ENCODE data around the gene POU2F3.
A peak's percentile ranks its signal among the peaks of the same experiment; 100 is the strongest.

The POU2F3 gene

DNA sequence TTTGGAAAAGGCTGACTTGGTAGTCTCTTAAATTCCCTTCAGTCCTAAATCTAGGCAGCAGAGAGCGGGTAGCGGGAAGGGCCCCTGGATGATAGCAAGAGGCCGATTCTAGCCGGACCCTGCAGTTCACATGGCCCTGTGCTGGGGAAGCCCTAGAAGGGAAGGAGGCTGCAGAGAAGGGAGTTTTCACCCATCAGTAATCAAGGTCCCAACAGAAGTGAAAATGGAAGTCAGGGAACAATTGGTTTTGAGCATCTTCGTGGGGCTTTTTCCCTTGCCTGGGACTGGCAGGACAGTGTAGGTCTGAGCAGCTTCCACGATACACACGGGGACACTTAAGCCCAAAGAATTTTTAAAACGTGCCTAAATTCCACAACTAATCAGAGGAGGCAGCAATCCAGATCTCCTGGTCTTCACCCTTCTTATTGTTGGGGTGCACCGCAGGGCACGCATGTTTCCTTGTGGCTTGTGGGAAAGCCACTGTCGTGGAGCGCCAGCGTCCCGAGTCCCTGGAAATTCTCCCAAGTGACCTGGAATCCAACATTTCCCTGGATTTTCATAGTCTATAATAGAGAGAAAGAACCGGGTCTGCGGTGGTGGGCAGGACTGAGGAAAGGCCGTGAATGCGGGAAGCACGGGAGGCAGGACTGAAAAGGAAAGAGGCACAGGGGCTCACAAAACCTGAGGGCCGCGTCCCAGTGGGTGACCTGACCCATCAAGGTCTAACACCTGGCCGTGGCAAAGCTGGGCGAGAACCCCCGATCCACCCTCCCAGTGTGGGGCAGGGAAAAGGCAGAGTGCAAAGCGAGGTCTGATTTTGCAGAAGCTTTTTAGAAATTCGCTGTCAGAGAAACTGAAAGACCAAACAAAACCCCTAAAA, 30.0 kb upstream of the POU2F3 start:
- H3K4me2 ChIP-seq (ENCODE audit: low read depth, low read length), result peak overlapping the region; percentile 93
- H3K9me2 ChIP-seq (replicated peaks; ENCODE audit: insufficient read depth, low read length), result no peaks in the 10 kb centered on the region
- no peaks in the 10 kb centered on the region for H3K9me3 ChIP-seq (replicated peaks; ENCODE audit: insufficient read depth, low read length)
- peak overlapping the region; percentile 60; the same call in 1 of the 2 replicates for H3K27ac ChIP-seq (ENCODE audit: low read length)
- H3K4me1 ChIP-seq (ENCODE audit: low read length), result peaks cover 3% of the 10 kb centered on the region; the same call in 1 of the 2 replicates
- no peak for DNase-seq
- no peaks in the 10 kb centered on the region; the same call in 1 of the 2 replicates for H3K27me3 ChIP-seq (replicated peaks; ENCODE audit: insufficient read depth, low read length)
- H3K79me2 ChIP-seq (ENCODE audit: low read length), result peaks cover 9% of the 10 kb centered on the region; the same call in 1 of the 2 replicates
- no peaks in the 10 kb centered on the region for H4K20me1 ChIP-seq (ENCODE audit: insufficient read depth, low read length)
- H3K9ac ChIP-seq (ENCODE audit: low read length), result peak overlapping the region; percentile 72
- no peaks in the 10 kb centered on the region for H3K36me3 ChIP-seq (replicated peaks; ENCODE audit: insufficient read depth, low read length)
- peak overlapping the region; percentile 82 for H2AFZ ChIP-seq (ENCODE audit: low read length)
- peaks cover 5% of the 10 kb centered on the region; the same call in 1 of the 2 replicates for H3F3A ChIP-seq (ENCODE audit: insufficient read depth, low read length)
- peak overlapping the region; percentile 87 for H3K4me3 ChIP-seq (ENCODE audit: low read length)
- TF ChIP-seq EZH2phosphoT487 (IDR thresholded peaks at IDR 0.05; ENCODE audit: low read length), result no peak
- TF ChIP-seq, protein P1, sequence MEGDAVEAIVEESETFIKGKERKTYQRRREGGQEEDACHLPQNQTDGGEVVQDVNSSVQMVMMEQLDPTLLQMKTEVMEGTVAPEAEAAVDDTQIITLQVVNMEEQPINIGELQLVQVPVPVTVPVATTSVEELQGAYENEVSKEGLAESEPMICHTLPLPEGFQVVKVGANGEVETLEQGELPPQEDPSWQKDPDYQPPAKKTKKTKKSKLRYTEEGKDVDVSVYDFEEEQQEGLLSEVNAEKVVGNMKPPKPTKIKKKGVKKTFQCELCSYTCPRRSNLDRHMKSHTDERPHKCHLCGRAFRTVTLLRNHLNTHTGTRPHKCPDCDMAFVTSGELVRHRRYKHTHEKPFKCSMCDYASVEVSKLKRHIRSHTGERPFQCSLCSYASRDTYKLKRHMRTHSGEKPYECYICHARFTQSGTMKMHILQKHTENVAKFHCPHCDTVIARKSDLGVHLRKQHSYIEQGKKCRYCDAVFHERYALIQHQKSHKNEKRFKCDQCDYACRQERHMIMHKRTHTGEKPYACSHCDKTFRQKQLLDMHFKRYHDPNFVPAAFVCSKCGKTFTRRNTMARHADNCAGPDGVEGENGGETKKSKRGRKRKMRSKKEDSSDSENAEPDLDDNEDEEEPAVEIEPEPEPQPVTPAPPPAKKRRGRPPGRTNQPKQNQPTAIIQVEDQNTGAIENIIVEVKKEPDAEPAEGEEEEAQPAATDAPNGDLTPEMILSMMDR (IDR thresholded peaks at IDR 0.05; ENCODE audit: low read length), result no peak
- no peak for TF ChIP-seq EZH2 (optimal IDR thresholded peaks at IDR 0.05; ENCODE audit: low read depth, low read length)

DNA sequence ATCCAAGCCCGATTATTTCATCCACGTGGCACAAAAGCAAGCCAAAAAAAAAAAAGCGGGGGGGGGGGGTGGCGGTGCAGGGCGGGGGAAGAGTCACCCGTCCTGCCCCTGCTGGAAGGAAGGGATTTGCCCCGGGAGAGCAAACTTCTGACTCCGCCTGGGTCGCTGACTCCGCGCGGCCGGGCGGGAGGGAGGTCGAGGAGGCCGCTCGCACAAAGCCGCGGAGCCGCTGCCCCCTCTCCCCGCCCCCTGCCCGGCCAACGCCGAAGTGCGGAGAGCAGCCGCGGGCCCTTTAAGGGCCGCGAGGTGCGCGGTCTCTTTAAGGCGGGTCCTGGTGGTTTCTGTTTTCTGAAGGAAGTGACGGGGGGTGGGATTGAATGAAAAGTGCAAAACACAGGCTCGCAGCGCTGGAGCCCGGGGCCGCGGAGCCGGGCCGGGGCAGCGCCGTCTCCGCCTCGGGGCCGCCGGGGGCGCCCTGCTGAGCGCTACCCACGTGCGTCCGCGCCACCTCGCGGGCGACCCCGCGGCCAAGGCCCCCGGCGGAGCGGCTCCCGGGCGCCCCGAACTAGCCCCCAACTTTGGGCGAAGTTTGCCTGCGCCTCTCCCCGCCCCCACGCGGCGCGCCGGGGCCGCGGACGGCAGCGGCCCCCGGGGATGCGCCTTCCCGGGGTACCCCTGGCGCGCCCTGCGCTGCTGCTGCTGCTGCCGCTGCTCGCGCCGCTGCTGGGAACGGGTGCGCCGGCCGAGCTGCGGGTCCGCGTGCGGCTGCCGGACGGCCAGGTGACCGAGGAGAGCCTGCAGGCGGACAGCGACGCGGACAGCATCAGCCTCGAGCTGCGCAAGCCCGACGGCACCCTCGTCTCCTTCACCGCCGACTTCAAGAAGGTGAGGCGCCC, 29.1 kb upstream of the POU2F3 start, which contains the start of gene OAF:
Gene OAF, plus strand, starts transcription at position 407 of the 896 bp plus-strand sequence. Its CDS starts 248 bp downstream, at position 655.
- Histone ChIP-seq H2AFZ (ENCODE audit: low read length) (peak within 1 kb of the TSS; percentile 82), H3K9me3 (replicated peaks; ENCODE audit: insufficient read depth, low read length) (no peaks in the 10 kb centered on the region), H3K4me3 (ENCODE audit: low read length) (peak within 1 kb of the TSS; percentile 87), H3K9me2 (replicated peaks; ENCODE audit: insufficient read depth, low read length) (no peaks in the 10 kb centered on the region), H3K36me3 (replicated peaks; ENCODE audit: insufficient read depth, low read length) (no peaks in the 10 kb centered on the region), H3F3A (ENCODE audit: insufficient read depth, low read length) (peaks cover 5% of the 10 kb centered on the region; the same call in 1 of the 2 replicates), H3K27ac (ENCODE audit: low read length) (peak within 1 kb of the TSS; percentile 60; the same call in 1 of the 2 replicates), H4K20me1 (ENCODE audit: insufficient read depth, low read length) (no peaks in the 10 kb centered on the region), H3K4me1 (ENCODE audit: low read length) (peaks cover 3% of the 10 kb centered on the region; the same call in 1 of the 2 replicates), H3K79me2 (ENCODE audit: low read length) (peaks cover 9% of the 10 kb centered on the region; the same call in 1 of the 2 replicates), H3K9ac (ENCODE audit: low read length) (peak within 1 kb of the TSS; percentile 72), H3K27me3 (replicated peaks; ENCODE audit: insufficient read depth, low read length) (no peaks in the 10 kb centered on the region; the same call in 1 of the 2 replicates), H3K4me2 (ENCODE audit: low read depth, low read length) (peak within 1 kb of the TSS; percentile 93)
- no peak for TF ChIP-seq EZH2phosphoT487 (IDR thresholded peaks at IDR 0.05; ENCODE audit: low read length)
- TF ChIP-seq, protein P1 (IDR thresholded peaks at IDR 0.05; ENCODE audit: low read length), result peak; percentile 12; the same call in 1 of the 2 replicates
- no peak for TF ChIP-seq EZH2 (optimal IDR thresholded peaks at IDR 0.05; ENCODE audit: low read depth, low read length)
- DNase-seq, result peak; percentile 94

DNA sequence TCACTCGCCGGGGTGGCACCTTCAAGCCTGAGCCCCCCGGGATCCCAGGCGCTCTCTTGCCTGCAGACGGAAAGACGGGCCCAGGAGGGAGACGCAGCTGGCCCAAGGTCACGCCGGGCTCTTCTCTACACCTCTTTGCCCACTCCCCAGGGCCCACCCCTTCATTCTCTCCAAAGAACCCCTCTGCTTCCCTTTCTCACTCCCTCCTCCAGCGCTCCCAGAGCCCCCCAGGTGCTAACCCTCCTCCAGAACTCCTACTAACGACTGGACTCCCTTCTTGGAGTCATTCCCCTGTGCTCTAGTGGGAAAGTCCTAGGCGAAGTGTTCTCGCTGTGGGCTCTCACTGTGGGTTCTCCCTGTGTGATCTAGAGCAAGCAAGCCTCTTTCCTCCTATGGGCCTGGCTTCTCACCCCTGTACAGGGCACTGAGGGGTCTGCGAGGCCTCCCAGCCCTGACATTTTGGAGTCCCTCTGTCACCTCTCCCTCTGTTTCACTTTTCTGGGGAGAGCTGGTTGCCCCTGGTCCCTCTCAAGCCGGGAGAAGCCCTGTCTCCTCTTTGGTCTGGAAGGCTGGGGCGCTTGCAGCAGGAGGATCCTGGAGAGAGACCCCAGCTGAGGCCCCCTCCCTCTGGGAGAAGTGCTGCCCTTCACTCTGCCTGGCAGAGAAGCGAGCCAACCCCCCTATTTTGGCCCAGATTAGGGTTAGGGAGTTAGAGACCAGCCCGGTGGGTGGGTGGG, 28.2 kb upstream of the POU2F3 start:
- peaks cover 3% of the 10 kb centered on the region; the same call in 1 of the 2 replicates for H3K4me1 ChIP-seq (ENCODE audit: low read length)
- DNase-seq, result no peak
- H3F3A ChIP-seq (ENCODE audit: insufficient read depth, low read length), result peaks cover 5% of the 10 kb centered on the region; the same call in 1 of the 2 replicates
- H4K20me1 ChIP-seq (ENCODE audit: insufficient read depth, low read length), result no peaks in the 10 kb centered on the region
- H3K9me3 ChIP-seq (replicated peaks; ENCODE audit: insufficient read depth, low read length), result no peaks in the 10 kb centered on the region
- TF ChIP-seq EZH2phosphoT487 (IDR thresholded peaks at IDR 0.05; ENCODE audit: low read length) (no peak), EZH2 (optimal IDR thresholded peaks at IDR 0.05; ENCODE audit: low read depth, low read length) (no peak)
- TF ChIP-seq, protein P1 (IDR thresholded peaks at IDR 0.05; ENCODE audit: low read length), result no peak
- peak overlapping the region; percentile 71 for H3K9ac ChIP-seq (ENCODE audit: low read length)
- no peaks in the 10 kb centered on the region for H3K9me2 ChIP-seq (replicated peaks; ENCODE audit: insufficient read depth, low read length)
- peaks cover 9% of the 10 kb centered on the region; the same call in 1 of the 2 replicates for H3K79me2 ChIP-seq (ENCODE audit: low read length)
- peak overlapping the region; percentile 92 for H3K4me2 ChIP-seq (ENCODE audit: low read depth, low read length)
- no peak overlapping the region for H3K27ac ChIP-seq (ENCODE audit: low read length)
- peak overlapping the region; percentile 87 for H3K4me3 ChIP-seq (ENCODE audit: low read length)
- no peaks in the 10 kb centered on the region; the same call in 1 of the 2 replicates for H3K27me3 ChIP-seq (replicated peaks; ENCODE audit: insufficient read depth, low read length)
- H2AFZ ChIP-seq (ENCODE audit: low read length), result peak overlapping the region; percentile 75
- no peaks in the 10 kb centered on the region for H3K36me3 ChIP-seq (replicated peaks; ENCODE audit: insufficient read depth, low read length)
